SK-N-DZ (cell line): ENCODE data around the gene AATF.
A peak's percentile ranks its signal among the peaks of the same experiment; 100 is the strongest.

Experiments used
- DNase-seq: peaks from one replicate; pipeline ENCODE4 v3.0.0-alpha.2; 2015; ENCODE audit warnings: low spot score

The AATF gene

DNA sequence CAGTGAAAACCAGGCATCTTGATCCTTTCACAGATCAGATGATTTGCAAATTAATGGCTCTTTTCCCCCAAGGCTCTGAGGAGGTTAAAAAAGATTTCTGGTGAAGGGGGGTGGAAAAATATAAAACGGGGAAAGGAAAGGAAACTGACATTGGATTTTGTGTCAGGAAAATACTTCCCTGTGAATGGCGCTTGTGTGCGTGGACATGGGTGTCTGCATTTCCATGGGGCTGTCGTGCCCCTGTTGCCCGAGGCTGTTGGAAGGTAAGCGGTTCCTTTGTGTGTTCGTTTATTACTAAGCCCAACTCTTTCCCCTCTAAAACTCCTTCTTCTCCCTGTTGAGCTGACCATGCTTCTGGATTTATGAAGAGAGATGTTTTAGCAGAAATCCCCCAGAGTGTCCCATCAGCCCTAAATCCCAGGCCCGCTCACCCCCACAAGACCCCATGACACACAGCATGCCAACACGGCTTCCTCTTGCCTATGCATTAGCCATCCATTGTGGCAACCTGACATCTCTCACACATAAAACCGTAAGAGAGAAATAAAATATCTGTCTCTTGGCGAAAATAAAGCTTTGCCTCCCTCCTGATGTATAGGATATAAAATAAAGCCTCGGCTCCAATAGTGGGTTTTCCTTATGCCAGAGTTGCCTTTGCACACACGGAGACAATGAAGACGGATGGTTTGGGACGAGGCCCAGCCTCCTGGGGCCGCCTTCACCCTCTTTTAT is 18.7 kb upstream of the AATF start:
- DNase-seq = no peak

DNA sequence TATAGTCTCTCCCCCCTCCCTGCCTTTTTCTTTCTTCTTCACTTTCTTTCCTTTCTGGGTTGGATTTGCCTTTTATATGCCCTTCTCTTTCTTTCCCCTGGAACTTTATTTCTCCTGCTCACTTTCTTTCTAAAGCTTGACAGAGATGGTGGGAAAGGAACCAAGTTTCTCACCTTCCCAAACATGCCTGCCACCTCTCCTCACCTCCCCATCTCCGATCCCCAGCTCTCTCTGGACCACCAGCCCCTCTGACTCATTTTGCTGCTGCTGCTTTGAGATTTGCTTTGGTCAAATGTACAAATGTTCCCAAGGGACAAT is 18.2 kb upstream of the AATF start:
- no peak for DNase-seq

DNA sequence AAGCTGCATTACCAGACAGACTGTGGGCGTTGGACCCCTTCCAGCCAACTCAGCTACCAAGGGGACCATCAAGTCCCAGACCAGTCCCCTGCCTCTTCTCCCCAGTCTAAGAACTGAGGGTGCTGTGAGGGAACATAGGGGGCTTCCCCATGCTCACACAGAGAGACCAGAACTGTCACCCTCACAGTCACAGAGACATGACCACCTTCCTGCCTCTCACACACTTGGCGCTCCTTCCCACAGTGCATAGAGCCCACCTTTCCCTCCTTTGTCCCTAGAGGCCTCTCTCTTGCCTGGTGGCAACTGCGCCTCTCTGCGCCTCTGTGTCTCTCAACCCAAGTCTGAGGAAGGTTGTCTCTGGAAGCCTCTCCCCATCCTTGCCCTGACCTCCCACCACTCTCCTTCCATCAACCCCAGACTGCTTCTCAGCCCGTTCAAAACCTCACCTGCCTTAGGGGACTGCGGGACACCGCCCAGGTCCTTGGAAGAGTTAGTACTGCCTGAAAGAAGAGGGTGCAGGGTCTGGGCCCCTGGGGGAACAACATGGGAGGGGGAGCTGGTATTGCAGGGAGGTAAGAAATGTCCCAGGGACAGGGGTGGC is 17.6 kb upstream of the AATF start:
- no peak for DNase-seq

DNA sequence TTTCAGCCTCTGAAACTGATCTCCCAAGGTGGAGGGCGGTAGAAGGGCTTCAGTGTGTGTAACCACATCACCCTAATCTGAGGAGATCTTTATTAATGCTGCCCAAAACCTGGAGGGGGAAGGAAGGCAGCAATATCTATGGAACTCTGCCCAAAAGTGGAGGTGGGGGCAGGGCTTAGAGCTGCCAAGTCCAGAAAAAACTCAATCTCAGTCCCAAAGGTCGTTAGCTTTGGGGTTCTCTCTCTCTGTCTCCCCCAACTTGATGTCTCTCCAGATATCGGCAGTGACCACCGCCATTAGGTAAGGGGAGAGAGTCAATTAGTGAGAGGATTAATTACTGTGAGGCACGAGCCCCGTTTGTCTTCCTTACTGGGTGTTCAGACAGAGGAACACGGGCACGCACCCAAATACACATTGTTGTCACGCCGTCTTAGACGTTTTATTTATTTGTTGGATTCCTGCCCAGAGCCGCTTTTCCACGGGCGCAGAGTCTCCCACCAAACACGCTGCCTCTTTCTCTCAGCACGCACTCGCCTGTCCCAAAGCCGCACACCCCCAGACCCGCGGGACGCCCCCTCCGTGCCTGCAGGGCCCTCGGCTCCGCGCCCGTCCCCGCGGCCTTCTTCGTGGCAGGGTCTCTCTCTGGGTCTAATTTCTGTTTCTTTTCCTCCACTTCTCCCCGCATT is 16.9 kb upstream of the AATF start:
- DNase-seq = no peak

DNA sequence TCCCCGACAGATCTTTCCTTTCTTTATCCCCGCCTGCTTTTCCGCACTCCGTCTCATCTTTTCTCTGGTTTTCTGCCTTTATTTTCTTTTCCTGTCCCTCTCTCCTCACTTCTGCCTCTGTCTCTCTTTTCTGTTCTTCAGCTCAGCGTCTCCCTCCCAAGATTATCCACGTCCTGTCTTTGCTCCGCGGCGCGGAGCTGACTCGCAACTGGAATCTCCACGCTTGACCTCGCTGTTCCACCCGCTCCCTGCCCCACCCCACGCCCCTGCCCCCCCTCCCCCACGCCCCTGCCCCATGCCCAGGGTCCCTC is 16.4 kb upstream of the AATF start:
- DNase-seq = no peak

DNA sequence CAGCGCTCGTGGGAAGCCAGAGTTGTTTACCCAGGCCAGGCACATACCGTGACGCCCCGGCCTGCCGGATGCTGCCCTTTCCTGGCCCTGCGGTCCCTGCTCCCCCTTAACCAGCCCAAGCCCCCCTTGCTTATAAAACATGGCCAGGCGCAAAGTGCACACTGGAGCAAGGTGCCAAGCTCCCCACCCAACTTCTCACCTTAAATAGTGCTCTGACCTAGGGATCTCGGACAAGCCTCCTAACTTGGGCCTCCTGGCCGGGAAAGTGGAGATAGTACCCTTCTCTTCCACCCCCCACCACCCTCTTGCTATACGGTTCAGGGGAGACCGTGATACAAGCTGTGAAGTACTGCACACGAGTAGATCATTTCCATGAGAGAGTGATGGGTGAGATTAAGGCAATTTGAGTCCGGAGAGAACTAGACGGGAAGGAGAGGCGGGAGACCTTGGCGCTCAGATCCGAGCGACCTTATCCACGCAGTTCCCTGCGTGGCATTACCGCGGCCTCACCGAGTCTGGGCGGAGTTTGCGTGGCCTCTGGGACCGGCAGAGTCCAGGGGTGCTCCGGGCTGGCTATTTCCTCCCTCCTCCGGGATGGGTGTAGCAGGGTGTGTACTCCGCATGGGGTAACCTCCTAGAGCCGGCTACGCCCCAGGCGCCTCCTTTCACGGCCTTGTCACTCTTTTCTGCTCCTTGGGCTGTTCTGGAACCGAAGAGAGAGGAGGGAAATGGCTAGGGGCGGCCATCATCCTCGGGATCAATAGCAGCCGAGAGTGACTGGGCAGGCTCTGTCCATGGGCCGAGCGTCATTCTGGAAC is 15.9 kb upstream of the AATF start:
- no peak for DNase-seq

DNA sequence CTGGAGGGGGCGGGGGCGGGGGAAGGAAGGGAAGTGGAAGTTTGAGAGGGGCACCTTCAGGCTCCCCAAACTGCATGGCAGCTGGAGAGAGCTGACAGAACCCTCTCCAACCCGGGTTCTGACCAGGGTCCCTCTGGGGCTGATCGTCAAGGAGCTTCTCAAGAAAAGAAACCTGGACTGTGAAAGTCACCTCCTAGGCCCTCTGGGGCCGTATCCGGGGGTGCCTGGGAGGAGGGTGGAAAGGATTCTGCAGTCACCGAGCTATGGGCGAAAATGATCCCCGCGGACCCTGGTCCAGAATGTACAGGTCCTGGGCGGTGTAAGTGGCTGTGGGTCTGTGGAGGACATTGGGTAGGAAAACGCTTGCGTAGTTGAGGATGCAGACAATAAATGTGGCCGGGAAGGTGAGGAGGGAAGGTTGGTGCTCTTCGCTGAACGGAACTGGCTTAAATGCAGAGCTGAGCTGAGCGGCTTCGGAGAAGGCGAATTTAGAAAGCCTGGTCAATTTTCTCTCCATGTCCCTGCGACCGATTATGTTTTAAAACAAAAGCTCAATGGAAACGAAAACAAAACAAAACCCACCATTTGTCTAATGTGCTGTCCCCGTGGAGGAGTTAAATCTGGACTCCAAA is 15.1 kb upstream of the AATF start:
- no peak for DNase-seq

DNA sequence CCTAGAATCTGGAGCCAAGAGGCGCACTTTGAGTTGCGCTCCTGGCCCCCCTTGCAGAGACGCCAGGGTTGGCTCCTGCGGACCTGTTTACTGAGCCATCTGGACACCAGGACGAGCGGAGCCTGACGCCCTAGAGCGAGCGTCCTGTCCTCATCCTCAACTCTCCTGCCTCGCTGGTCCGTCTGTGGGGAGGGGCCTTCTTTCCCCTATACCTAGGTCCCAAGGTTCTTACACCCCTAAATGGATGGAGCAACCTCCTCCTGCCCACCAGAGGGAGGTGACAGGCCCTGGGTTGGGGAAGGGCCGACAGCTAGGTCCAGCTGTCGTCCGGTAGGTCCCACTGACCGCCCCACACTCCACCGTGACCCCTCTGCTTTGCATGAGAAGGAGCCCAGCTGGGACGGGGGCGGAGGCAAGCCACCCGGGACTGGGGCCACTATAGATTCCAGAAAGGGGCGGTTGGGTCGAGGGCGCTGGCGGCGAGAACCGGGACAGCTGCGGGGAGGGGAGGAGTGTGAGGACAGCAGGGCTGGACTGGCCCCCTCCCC is 14.5 kb upstream of the AATF start:
- DNase-seq = no peak

DNA sequence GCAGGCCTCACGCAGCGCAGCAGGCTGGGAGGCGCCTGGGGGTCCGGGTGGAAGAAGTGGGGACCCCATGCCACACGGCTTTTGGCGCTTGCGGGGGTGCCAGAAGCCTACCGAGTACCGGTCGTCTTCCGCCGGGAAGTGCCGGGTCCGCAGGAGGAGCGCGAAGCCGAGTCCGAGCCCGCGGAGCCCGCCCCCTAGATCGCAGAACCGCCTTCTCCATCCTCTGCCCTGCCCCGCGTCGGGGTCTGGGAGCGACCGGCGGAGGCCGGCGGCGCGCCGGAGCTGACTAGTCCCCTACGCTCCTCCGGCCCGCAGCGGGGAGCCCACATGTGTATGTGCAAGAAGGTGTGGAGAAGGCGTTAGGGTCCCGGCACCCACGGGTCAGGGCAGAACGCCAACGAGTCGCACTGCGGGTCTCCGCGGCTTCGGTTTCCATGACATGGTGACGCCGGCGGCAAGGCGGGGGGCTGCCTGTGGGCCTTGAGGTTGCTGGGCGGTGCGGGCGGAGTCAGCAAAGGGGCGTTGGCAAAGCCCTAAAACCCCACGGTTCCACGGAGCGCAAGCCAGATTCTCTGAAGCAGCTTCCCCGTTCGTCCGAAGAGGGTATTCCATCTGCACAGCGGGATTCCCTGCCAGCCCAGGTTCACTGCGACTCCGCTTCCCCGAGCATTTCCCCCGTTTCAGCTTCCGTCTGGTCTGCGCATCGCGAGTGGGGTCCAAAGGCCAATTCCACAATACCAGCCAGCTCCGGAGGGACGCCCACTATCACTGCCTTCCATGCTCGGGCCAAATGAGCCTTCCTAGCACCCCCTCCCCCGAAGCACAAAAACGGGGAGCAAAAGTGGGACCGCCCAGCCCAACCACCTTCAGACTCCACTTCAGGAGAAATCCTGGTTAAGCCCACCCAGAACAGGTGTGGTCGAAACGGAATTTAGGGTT is 13.8 kb upstream of the AATF start:
- DNase-seq = no peak

DNA sequence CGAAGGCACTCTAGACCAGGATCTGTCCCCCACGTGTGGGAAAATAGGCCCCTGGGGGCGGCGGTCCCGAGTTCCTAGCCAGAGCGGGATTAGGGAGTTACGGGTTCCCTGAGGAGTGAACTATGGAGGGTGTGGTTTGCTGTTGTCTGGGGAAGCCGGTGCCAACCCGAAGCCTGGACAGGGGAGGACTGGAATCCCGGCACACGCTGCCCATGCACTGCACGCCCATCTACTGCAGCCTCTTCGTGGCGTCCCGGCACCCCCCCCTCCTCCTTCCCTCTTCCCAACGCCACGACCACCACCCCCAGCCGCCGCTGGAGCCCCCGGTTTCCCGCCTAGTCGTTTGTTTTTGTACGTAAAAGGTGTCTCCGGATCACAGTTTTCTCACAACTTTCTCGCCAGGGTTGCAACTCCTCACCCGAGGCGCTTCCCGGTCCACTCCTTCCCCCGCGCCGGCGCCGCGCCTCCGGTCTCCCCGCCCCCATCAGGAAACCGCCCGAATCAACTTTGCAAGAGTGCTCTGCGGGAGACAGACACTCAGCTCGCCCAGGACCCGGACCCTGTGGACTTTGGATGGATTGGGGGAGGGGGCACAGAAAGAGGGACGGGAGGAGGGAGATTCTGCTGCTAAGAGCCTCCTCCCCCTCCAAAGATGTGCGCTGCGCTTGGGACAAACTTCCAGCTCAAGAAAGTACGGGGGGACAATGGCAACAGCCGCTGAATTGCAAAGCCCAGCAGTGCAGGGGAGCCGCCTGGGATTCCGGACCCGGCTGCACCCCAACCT is 12.9 kb upstream of the AATF start:
- no peak for DNase-seq

DNA sequence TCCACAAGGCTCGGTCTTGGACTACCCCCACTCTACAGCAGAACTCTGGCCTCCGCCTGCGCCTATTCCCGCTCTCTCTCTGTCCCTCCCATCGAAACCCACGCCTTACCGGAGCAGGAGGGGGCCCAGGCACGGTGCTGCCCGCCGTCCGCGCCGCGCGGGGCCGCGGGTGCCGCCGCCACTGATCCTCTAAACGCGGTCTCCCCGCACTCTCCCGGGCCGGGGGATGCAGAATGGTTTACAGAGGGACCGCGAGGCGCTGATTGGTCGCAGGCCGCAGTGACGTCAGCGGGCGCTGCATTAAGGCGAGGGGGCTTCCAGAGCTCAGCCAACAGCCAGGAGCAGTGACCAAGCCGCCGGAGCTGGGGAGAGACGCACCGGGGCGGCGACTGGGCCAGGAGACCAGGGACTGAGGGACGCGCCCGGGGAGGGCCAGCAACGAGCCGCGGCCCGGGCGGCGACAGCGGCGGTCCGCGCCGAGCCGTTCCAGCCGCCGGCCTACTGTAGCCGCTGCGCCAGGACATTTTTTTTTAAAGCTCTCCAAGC is 12.2 kb upstream of the AATF start:
- DNase-seq = peak; percentile 71

DNA sequence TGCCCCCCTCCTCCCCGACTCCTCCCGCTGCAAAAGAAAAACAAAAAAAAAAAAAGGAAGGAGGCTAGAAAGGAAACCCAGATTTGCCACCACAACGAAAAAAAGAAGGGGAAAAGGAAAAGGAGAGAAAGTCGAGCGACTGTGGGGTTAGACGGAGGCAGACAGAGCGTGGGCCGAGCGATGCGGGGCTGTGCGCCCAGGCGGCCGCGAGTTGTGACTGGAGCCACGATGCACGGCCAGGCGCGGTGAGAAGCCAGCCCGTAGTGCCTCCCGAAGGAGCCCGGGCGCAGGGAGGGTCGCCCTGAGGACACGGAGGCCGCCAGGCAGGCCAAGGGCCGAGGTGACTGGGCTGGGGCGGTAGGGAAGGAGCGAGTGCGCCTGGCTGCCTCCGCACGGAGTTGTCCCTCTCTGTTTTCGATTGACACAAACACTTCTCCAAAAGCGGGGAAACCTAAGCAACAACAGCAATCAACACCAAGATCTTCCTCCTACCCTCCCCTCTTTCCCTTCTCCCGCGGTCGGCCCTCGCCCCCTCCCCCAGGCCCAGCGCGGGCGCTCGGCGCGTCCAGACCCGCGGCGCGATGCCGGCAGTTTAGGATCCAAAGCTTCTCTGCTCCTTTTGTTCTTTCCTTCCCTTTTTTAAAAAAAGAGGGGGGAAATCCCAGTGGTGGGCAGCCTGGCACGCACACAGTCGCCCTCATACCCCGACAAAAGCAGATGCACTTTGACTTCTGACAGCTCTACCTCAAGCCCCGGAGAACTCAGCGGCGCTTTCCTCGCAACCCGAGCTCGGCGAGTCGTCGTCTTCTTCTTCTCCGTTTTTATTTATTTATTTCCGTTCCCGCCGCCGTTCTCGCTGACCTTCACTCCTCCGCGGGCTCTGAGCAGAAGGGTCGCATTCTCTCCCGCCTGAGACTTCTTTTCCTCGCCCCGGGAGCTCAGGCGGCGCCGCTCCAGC is 11.5 kb upstream of the AATF start, which contains the start of gene LHX1:
TSS of gene LHX1 (plus strand) at position 475 of the 958 bp plus-strand sequence. CDS start 723 bp downstream, outside the sequence.
- DNase-seq = no peak

DNA sequence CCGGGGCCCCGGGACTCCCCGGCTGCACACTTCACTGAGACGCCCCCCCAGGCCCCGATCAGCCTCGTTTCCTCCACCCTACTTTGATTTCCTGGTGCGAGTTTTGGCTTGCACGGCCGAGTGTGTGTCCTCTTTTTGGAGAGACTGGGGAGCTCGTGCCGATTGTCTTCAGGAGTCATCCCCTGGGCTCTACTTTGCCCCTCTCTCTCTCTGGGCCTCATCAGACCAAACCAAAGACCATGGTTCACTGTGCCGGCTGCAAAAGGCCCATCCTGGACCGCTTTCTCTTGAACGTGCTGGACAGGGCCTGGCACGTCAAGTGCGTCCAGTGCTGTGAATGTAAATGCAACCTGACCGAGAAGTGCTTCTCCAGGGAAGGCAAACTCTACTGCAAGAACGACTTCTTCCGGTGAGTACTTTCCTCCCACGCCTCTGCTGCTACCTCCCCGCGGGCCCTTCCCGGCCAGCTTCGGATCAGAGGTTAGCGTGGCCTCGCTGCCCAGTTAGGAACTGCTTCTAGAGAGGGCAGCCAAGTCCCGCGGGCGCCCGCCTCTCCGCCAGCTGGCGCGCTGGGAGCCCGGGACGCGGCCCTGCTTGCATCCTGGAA is 10.7 kb upstream of the AATF start:
- no peak for DNase-seq

DNA sequence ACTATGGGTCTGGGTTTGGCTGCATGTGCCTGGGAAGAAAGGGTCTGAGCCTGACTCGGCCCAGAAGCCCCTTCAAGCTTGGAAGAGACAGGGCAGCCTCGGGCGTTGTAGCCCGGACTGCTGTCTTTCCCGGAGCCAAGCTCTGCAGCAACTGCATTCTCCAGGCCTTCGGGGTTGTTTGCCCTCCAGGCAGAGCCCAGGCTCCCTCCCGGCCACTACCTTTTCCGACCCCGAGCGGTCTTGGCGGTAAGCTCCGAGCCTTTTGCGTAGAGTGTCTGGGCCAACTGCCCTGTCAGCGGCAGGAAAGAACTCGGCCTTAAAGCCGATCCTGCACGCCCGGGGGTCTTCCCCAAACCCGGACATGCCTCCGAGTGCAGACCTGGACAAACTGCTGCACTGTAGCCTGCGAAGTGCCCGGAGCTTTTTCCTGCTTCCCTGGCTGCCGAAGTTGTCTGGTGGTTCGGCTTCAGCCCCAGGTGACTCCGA is 10.1 kb upstream of the AATF start:
- DNase-seq = no peak

DNA sequence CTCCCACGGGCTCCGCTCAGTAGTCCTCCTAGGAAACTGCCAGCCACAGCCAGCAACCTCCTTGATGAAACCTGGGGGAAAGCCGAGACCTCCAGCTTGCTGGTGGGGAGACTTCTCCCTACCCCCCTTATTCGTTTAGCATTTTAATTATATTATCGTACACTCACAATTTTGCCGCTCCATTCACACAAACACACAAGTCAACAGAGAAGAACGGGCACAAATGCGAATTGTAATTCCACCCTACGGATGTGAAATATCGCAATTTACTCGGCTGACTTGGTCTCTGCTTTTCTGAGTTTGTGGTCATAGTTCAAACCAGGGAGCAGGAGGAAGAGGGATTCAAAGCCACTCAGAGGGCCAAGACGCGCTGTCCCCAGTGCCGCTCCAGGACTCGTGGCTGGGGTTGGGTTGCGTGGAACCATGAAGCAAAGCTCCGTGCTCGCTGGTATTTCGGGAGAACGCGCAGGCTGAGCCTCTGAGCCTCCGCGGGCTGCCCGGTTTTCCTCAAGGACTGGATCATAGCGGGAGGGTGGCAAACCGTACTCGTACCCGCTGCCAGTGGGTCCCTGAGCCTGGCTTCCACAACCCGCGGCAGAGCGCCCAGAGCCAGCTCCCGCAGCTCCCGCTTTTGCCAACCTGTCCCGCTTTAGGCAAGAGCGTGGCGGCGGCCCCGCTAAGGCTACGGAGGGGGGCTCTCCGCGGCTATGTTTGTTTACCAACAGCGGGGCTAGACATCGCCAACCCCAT is 9.5 kb upstream of the AATF start:
- no peak for DNase-seq

DNA sequence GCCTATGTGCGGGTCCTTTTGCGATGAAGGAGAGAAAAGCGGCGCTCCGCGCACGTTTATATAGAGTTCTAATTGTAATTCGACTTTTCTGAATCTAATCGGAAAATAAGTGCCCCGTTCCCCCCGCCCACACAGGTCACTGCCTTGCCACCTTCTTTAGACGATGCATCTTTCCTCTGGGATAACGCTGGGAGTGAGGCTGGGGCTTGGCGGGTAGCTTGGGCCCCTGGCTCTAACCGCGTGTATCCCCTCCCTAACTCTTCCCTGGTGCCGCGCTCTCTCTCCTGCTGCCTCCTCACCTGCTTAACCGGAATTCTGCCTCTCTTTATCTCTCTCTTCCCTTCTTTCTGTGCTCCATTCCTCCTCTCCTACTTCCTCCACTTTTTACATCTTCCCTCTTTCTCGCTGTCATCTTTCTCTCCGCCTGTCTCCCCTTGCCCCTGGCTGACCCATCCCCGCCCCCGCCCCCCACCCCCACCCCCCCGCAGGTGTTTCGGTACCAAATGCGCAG is 8.9 kb upstream of the AATF start:
- no peak for DNase-seq
